Mucosa of descending colon (tissue), 3 donors: Measurements from ENCODE around the gene MIOX. TPM values are rescaled to one million over a fixed set of nuclear protein-coding genes. Genes with fewer than 3 reads are reported as not detected.

ENCODE experiments used
- ATAC-seq: fragments of 200-7000 bp; cut with Tn5 transposase; one replicate; pipeline ENCODE4 v1.9.1; 2020; ENCODE audit warnings: mild to moderate bottlenecking, moderate library complexity
- DNase-seq, 3 donors: peaks; one replicate each; pipeline ENCODE4 v3.0.0-alpha.2; 2020
- H3K36me3 ChIP-seq: fragments of 200-600 bp; one replicate; pipeline ENCODE4 v1.8.0; 2021; ENCODE audit warnings: low read depth, mild to moderate bottlenecking
- H3K4me1 ChIP-seq: fragments of 200-600 bp; one replicate; pipeline ENCODE4 v1.8.0; 2021; ENCODE audit warnings: low read depth, mild to moderate bottlenecking
- H3K4me3 ChIP-seq: fragments of 200-600 bp; one replicate; pipeline ENCODE4 v1.8.0; 2021; ENCODE audit warnings: mild to moderate bottlenecking
- H3K9me3 ChIP-seq: fragments of 200-600 bp; one replicate; pipeline ENCODE4 v1.8.0; 2021; ENCODE audit warnings: mild to moderate bottlenecking
- intact Hi-C, 2 donors: fragments of 100-400 bp; cut with DNase I in 1 of 2; cut with micrococcal nuclease in 1 of 2; formaldehyde crosslinking; loops; one replicate each; pipeline versions ENCODE4 v1.11.0 to v1.11.1; 2022; cut with DNase I, micrococcal nuclease
- total RNA-seq, 3 donors: library from RNA; stranded (reverse); fragmentation: NEBNext Ultra II Directional in 2 of 3; extraction: Animal tissue kit (Norgen Biotek cat#: 25700) in 2 of 3; gene quantifications; one replicate each; pipeline versions ENCODE4 v1.2.1 to v1.2.4, GENCODE V29; 2021 to 2023
- TF ChIP-seq, protein P1 (sequence below): fragments of 200-600 bp; IDR thresholded peaks from one replicate; pipeline ENCODE4 v1.8.0; 2022; ENCODE audit warnings: antibody characterized with exemption, mild to moderate bottlenecking
- donor health status: DM: no; HTN: no; CAD: no; lungs with moderate emphysema.
- donor health status: DM: no; HTN: no; CAD: no.
- donor health status: DM: no; HTN: yes; CAD: no.

Gene MIOX
- total RNA-seq, 3 donors from 2014 or later: not detected

DNA sequence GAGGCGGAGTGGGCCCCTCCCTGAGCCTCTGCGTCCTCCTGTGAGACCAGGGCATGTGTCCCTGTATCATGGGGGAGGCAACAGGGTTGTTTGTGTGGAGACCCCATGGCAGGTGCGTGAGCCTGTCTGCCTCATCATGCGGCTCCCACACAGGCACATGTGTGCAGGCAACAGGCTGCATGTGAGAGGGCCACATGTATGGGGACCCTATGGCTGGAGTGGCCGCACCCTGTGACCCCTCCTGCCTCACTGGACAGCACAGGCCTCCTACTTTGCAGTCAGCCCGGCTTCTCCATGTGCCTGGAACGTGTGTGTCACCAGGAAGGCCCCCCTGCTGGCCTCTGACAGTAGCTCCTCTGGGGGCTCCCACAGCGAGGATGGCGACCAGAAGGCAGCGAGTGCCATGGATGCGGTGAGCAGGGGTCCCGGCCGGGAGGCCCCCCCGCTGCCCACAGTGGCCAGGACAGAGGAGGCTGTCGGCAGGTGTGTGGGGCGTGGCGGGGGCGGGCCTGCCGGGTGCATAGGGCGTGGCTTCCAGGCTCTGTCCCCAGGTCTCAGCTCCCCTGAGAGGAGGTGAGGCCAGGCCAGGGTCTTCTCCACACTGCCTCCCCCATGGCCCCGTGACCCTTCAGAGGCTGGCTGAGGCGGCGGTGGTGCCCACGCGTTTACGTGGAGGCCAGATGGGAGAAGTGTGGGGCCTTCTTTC, 46.0 kb upstream of the MIOX start:
- H3K4me1 ChIP-seq: peaks cover 9% of the 10 kb centered on the region
- intact Hi-C loops: no loop called here
- H3K4me3 ChIP-seq: no peak overlapping the region
- ATAC-seq (peak; percentile 48), DNase-seq (peak; percentile 52 to 59 (median 53))
- TF ChIP-seq, protein P1, sequence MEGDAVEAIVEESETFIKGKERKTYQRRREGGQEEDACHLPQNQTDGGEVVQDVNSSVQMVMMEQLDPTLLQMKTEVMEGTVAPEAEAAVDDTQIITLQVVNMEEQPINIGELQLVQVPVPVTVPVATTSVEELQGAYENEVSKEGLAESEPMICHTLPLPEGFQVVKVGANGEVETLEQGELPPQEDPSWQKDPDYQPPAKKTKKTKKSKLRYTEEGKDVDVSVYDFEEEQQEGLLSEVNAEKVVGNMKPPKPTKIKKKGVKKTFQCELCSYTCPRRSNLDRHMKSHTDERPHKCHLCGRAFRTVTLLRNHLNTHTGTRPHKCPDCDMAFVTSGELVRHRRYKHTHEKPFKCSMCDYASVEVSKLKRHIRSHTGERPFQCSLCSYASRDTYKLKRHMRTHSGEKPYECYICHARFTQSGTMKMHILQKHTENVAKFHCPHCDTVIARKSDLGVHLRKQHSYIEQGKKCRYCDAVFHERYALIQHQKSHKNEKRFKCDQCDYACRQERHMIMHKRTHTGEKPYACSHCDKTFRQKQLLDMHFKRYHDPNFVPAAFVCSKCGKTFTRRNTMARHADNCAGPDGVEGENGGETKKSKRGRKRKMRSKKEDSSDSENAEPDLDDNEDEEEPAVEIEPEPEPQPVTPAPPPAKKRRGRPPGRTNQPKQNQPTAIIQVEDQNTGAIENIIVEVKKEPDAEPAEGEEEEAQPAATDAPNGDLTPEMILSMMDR: no peak
- no peaks in the 10 kb centered on the region for H3K36me3 ChIP-seq
- no peaks in the 10 kb centered on the region for H3K9me3 ChIP-seq

DNA sequence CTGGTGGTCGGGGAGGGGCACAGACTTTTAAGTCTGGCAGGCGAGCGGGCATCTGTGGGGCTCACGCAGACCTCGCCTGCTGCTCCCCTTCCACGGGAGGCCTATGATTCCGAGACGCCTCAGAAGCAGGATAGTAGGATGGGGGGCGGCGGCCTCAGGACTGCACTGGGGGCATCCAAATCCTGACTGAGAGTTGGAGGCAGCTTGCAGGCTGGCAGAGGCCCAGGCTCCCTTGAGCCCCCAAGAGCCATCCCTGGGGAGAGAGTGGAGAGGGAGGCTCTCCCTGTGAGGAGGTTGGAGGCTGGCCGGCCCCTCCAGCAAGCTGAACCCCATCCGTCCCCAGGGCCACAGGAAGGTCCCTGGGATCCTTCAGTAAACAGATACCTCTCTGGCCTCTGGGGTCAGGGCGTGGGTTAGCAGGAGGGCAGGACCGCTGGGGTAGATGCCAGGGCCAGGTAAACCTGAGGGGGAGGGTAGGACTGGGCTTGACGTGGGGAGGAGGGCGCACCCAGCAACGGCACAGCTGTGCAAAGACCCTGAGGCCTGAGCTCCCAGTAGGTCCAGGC, 45.1 kb upstream of the MIOX start:
- no peaks in the 10 kb centered on the region for H3K36me3 ChIP-seq
- DNase-seq (peak in 1 of 3 donors; percentile 46), ATAC-seq (no peak)
- intact Hi-C loops: no loop called here
- H3K4me3 ChIP-seq: no peak overlapping the region
- H3K9me3 ChIP-seq: no peaks in the 10 kb centered on the region
- TF ChIP-seq, protein P1: no peak
- H3K4me1 ChIP-seq: peaks cover 9% of the 10 kb centered on the region

DNA sequence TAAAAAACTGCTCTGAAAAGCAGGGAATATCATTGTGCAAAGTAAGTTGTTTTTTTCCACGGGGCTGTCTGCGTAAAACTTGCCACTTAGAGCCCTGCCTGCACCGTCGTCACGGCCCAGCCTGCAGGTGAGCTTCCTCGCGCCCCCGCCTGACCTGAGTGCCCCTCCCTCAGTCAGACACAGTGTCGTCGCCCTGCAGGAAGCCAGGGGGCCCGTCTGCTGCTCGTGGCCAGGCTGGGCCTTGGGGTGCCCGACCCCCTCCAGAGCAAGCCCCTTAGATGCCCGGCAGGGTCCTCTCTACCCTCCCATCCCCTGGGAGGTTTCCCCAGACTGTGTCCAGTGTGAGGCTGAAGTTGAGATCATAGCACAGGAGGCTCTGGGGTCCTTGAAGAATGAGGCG, 43.5 kb upstream of the MIOX start:
- H3K9me3 ChIP-seq: no peaks in the 10 kb centered on the region
- DNase-seq: peak in 1 of 3 donors; percentile 42
- peaks cover 9% of the 10 kb centered on the region for H3K4me1 ChIP-seq
- ATAC-seq: no peak
- intact Hi-C loops: no loop called here
- H3K36me3 ChIP-seq: peaks cover 8% of the 10 kb centered on the region
- no peak overlapping the region for H3K4me3 ChIP-seq
- TF ChIP-seq, protein P1: no peak

DNA sequence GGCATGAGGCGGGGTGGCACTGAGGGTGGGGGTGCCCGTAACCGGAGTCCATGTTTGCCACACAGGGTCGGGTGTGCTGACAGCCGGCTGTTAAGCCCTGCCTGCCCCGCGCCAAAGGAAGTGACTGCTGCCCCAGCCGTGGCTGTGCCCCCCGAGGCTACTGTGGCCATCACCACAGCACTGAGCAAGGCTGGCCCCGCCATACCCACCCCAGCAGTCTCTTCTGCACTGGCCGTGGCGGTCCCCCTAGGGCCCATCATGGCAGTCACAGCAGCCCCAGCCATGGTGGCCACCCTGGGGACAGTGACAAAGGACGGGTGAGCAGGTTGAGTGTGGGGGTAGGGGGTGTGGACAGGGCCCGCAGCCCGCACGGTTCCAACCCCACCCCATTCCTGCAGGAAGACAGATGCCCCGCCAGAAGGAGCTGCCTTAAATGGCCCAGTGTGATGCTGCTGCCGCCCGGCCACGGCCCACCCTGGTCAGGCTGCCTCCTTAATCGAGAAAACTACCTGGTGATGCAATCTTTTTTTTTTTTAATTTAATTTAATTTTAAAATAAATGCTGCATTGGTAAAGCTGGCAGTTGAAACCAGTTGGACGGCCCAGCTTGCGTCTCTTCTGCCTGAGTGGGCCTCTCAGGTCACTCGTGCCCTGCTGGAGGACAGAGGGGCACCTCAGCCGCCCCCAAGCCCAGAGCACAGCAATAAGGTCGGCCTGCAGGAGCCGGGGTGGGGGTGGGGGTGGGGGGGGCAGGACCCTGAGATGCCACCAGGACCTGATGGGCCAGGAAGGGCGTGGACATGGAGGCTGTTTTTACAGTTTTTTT, 42.6 kb upstream of the MIOX start:
- Histone ChIP-seq H3K9me3 (no peaks in the 10 kb centered on the region), H3K4me3 (no peak overlapping the region), H3K4me1 (peaks cover 9% of the 10 kb centered on the region), H3K36me3 (peaks cover 11% of the 10 kb centered on the region)
- TF ChIP-seq, protein P1: no peak
- DNase-seq (peak in 1 of 3 donors; percentile 54), ATAC-seq (no peak)
- intact Hi-C loops: no loop called here

DNA sequence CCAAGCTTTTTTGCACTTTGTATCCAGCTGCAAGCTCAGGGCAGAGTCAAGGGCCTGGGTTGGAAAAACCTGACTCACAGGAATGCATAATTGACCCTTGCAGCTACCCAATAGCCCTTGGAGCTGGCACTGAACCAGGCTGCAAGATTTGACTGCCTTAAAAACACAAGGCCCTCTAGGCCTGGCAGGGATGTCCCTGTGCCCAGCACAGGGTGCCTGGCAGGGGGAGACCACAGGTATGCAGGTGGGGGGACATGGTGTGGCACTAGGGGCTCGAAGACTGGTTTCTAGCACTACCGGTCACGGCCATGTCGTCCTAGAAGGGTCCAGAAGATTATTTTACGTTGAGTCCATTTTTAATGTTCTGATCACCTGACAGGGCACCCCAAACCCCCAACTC, 42.0 kb upstream of the MIOX start:
- no peak overlapping the region for H3K4me3 ChIP-seq
- no peaks in the 10 kb centered on the region for H3K9me3 ChIP-seq
- TF ChIP-seq, protein P1: no peak
- H3K4me1 ChIP-seq: peaks cover 9% of the 10 kb centered on the region
- intact Hi-C loops: no loop called here
- H3K36me3 ChIP-seq: peaks cover 11% of the 10 kb centered on the region
- DNase-seq (peak in 1 of 3 donors; percentile 48), ATAC-seq (peak; percentile 42)
